ENCODE measurements around the gene CCDC86.
"Not testable (repeated sequence)": the region's sequence is repeated elsewhere in the genome, so short reads cannot be mapped to it uniquely, and the experiment has no call there.

Gene CCDC86

DNA sequence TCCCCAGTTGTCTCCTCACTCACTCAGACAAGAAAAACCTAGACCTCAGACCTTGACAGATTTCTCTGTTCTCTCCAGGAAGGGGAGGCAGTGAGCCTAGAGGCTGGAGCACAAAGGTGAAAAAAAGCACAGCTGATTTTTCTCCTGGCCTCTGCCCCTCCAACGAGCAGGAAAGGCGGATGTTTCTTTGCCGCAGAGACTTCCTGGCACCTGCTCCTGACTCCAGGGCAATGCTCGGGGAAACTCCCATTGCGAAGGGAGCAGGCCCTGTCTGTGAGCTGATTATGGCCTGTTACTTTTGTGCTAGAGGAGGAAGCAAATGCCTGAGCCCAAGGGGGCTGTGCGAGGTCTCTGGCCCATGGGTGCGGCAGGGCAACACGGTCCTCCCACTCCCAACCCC is 31.3 kb upstream of the CCDC86 start:
- H3K27me3 ChIP-seq (ENCODE audit: control insufficient read depth in 1 of 2, insufficient read depth in 2 of 2, low read length in 2 of 2): peaks cover 0 to 3% of the 10 kb centered on the region in 2 donors
- no peak overlapping the region for H3K4me3 ChIP-seq (ENCODE audit: low read length in 2 of 2)
- no peak overlapping the region for H3K27ac ChIP-seq (ENCODE audit: low read length)
- H3K36me3 ChIP-seq (ENCODE audit: control insufficient read depth in 2 of 2, insufficient read depth in 2 of 2, low read length in 2 of 2): no peaks in the 10 kb centered on the region
- H3K4me1 ChIP-seq (ENCODE audit: control insufficient read depth, insufficient read depth, low read length): no peaks in the 10 kb centered on the region
- H3K9ac ChIP-seq (ENCODE audit: low read length in 2 of 2): no peak overlapping the region
- no peaks in the 10 kb centered on the region for H3K9me3 ChIP-seq (ENCODE audit: control insufficient read depth in 2 of 2, low read length in 2 of 2)

DNA sequence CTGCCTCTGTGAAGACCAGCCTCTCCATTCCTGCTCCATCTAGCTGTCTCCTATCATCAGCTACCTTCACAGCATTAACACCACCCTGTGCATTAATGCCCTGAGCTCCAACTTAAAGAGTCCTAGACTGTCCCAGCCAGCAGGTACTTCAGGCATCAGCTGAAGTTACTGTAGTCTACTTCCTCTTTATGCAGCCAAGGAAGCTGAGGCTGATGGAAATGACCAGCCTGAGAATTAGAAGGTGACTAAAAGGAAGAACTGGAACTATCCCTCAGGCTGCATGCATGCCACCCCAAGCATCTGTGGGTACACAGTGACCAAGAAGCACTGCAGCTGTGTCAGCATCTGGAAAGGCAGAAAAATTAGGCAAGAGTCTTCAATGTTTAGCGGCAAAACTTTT is 28.6 kb upstream of the CCDC86 start:
- H3K9ac ChIP-seq (ENCODE audit: low read length in 2 of 2): no peak overlapping the region
- H3K27ac ChIP-seq (ENCODE audit: low read length): no peak overlapping the region
- peaks cover 0 to 3% of the 10 kb centered on the region in 2 donors for H3K27me3 ChIP-seq (ENCODE audit: control insufficient read depth in 1 of 2, insufficient read depth in 2 of 2, low read length in 2 of 2)
- H3K4me1 ChIP-seq (ENCODE audit: control insufficient read depth, insufficient read depth, low read length): no peaks in the 10 kb centered on the region
- H3K4me3 ChIP-seq (ENCODE audit: low read length in 2 of 2): no peak overlapping the region
- no peaks in the 10 kb centered on the region for H3K36me3 ChIP-seq (ENCODE audit: control insufficient read depth in 2 of 2, insufficient read depth in 2 of 2, low read length in 2 of 2)
- peaks cover 3 to 14% of the 10 kb centered on the region in 2 donors for H3K9me3 ChIP-seq (ENCODE audit: control insufficient read depth in 2 of 2, low read length in 2 of 2)

DNA sequence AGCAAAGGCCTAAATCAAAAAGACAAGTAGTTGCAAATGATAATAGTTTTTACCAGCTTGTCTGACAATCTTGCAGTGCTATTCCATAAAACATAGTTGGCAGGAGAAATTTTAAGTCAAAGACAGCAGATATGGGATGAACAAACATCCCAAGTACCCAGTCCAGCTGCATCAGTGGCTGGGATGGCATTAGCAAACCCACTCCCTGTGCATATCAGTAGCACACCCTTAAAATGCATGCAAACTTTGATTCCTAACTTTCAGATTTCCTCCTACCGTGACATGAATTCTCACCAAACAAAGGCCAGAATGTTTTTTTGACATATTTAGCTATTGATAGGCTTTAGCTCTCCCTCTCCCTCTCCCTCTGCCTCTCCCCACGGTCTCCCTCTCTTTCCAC is 27.8 kb upstream of the CCDC86 start:
- Histone ChIP-seq H3K36me3 (ENCODE audit: control insufficient read depth in 2 of 2, insufficient read depth in 2 of 2, low read length in 2 of 2) (no peaks in the 10 kb centered on the region), H3K27me3 (ENCODE audit: control insufficient read depth in 1 of 2, insufficient read depth in 2 of 2, low read length in 2 of 2) (peaks cover 0 to 3% of the 10 kb centered on the region in 2 donors), H3K9ac (ENCODE audit: low read length in 2 of 2) (no peak overlapping the region), H3K27ac (ENCODE audit: low read length) (no peak overlapping the region), H3K4me3 (ENCODE audit: low read length in 2 of 2) (no peak overlapping the region), H3K4me1 (ENCODE audit: control insufficient read depth, insufficient read depth, low read length) (no peaks in the 10 kb centered on the region), H3K9me3 (ENCODE audit: control insufficient read depth in 2 of 2, low read length in 2 of 2) (peaks cover 3 to 14% of the 10 kb centered on the region in 2 donors)

DNA sequence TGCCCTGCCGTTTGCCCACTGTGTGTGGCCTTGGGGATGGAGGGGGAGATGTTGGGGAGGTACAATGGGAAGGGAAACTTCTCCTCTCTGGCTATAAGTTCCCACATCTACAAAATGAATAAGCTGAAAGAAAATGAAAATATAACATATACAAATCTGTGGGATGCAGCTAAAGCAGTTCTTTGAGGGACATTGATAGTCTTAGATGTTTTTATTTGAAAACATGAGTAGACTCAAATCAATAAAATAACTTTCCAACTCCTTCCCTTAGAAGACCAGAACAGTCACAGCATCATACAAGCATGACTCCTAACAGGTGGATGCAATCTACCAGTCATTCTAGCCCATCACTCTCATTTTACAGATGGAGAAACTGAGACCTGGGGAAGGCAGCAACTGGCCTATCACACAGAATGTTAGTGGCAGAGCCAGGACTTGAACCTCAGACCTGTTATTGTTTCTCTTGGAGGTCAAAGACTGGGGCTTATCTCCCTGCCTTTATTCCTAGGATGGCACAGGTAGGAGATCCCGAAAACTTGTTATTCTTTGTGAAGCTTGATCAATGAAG is 25.2 kb upstream of the CCDC86 start:
- H3K36me3 ChIP-seq (ENCODE audit: control insufficient read depth in 2 of 2, insufficient read depth in 2 of 2, low read length in 2 of 2): no peaks in the 10 kb centered on the region
- no peak overlapping the region for H3K27ac ChIP-seq (ENCODE audit: low read length)
- no peak overlapping the region for H3K4me3 ChIP-seq (ENCODE audit: low read length in 2 of 2)
- no peaks in the 10 kb centered on the region for H3K4me1 ChIP-seq (ENCODE audit: control insufficient read depth, insufficient read depth, low read length)
- peaks cover 3 to 14% of the 10 kb centered on the region in 2 donors for H3K9me3 ChIP-seq (ENCODE audit: control insufficient read depth in 2 of 2, low read length in 2 of 2)
- peaks cover 0 to 2% of the 10 kb centered on the region in 2 donors for H3K27me3 ChIP-seq (ENCODE audit: control insufficient read depth in 1 of 2, insufficient read depth in 2 of 2, low read length in 2 of 2)
- no peak overlapping the region for H3K9ac ChIP-seq (ENCODE audit: low read length in 2 of 2)

DNA sequence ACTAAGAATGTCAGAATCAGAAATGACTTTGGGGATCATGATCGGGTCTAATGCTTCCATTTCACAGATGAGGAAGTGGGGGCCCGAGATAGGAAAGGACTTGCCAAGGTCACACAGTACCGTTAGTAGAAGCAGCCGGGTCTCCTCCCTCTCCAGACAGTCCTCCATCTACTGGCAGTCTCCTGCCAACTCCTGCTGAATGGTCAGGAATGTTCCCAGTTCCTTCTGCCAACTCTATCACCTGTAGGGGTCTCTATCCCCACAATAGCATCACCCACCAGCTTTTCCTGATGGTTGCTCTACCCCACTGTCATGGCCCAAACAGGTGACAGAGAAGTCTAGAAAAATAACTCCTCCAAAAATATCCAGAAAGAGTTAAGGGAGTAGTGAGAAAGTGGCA is 23.9 kb upstream of the CCDC86 start:
- peaks cover 0 to 2% of the 10 kb centered on the region in 2 donors for H3K27me3 ChIP-seq (ENCODE audit: control insufficient read depth in 1 of 2, insufficient read depth in 2 of 2, low read length in 2 of 2)
- peaks cover 3 to 14% of the 10 kb centered on the region in 2 donors for H3K9me3 ChIP-seq (ENCODE audit: control insufficient read depth in 2 of 2, low read length in 2 of 2)
- no peaks in the 10 kb centered on the region for H3K4me1 ChIP-seq (ENCODE audit: control insufficient read depth, insufficient read depth, low read length)
- H3K4me3 ChIP-seq (ENCODE audit: low read length in 2 of 2): no peak overlapping the region
- H3K36me3 ChIP-seq (ENCODE audit: control insufficient read depth in 2 of 2, insufficient read depth in 2 of 2, low read length in 2 of 2): no peaks in the 10 kb centered on the region
- H3K27ac ChIP-seq (ENCODE audit: low read length): no peak overlapping the region
- no peak overlapping the region for H3K9ac ChIP-seq (ENCODE audit: low read length in 2 of 2)

DNA sequence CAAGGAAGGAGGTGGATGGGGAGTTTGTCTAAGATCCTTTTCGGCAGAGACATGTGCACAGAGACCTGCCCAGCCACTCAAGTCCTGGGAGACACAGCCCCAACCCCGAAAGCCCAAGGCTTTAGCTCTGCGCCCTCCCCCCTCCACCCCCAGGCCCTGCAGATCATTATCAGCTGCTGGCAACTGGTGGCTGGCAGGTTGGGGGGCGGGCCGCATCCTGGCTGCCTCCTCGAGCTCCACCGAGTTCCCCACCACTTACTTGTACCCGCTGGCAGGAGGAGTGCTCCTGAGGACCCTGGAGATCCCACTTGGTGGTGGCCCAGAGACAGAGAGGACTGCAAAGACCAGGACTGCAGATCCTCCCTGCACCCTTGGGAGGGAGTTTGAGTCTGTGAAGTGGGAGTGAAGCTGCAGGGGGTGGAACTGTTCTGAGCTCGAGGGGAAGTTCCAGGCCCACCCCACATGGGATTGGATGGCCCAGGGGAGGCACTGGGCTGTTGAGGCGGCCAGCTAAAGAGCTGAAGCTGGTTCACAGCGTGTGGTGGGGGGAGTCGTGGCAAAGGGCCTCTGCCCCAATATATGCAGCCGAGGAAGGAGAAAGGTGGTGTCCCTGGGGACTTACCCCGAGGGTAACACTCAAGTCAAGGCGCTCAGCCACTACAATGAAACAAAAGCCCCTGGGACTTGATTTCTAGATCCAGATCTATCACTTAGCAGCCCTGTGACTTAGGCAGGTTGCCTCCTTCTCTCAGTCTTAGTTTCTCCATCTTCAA is 19.9 kb upstream of the CCDC86 start:
- Histone ChIP-seq H3K27ac (ENCODE audit: low read length) (no peak overlapping the region), H3K9me3 (ENCODE audit: control insufficient read depth in 2 of 2, low read length in 2 of 2) (peaks cover 0 to 7% of the 10 kb centered on the region in 2 donors), H3K4me3 (ENCODE audit: low read length in 2 of 2) (no peak overlapping the region), H3K27me3 (ENCODE audit: control insufficient read depth in 1 of 2, insufficient read depth in 2 of 2, low read length in 2 of 2) (no peaks in the 10 kb centered on the region), H3K36me3 (ENCODE audit: control insufficient read depth in 2 of 2, insufficient read depth in 2 of 2, low read length in 2 of 2) (no peaks in the 10 kb centered on the region), H3K9ac (ENCODE audit: low read length in 2 of 2) (no peak overlapping the region), H3K4me1 (ENCODE audit: control insufficient read depth, insufficient read depth, low read length) (no peaks in the 10 kb centered on the region)

DNA sequence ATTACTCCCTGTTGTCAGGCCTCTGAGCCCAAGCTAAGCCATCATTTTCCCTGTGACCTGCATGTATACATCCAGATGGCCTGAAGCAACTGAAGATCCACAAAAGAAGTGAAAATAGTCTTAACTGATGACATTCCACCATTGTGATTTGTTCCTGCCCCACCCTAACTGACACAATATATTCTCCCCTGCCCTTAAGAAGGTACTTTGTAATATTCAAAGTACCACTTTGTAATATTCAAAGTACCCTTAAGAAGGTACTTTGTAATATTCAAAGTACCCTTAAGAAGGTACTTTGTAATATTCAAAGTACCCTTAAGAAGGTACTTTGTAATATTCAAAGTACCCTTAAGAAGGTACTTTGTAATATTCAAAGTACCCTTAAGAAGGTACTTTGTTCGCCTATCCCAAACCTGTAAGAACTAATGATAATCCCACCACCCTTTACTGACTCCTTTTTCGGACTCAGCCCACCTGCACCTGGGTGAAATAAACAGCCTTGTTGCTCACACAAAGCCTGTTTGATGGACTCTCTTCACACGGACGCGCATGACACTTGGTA is 18.1 kb upstream of the CCDC86 start:
- not testable (repeated sequence) for H3K36me3 ChIP-seq (ENCODE audit: control insufficient read depth in 2 of 2, insufficient read depth in 2 of 2, low read length in 2 of 2); H3K9ac ChIP-seq (ENCODE audit: low read length in 2 of 2); H3K27me3 ChIP-seq (ENCODE audit: control insufficient read depth in 1 of 2, insufficient read depth in 2 of 2, low read length in 2 of 2)

DNA sequence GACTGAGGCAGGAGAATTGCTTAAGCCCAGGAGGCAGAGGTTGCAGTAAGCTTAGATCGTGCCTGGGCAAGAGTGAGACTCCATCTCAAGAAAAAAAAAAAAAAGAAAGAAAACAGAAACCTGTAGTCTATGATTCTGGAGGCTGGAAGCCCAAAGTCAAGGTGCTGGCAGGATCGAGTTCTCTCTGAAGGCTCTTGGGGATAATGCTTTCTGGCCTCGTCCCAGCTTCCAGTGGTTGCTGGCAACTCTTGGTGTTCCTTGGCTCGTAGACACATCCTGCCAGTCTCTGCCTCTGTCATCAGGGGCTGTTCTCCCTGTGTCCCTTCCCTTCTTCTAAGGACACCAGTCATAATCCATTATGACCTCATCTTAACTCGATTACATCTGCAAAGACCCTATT is 16.8 kb upstream of the CCDC86 start:
- no peaks in the 10 kb centered on the region for H3K27me3 ChIP-seq (ENCODE audit: control insufficient read depth in 1 of 2, insufficient read depth in 2 of 2, low read length in 2 of 2)
- H3K9me3 ChIP-seq (ENCODE audit: control insufficient read depth in 2 of 2, low read length in 2 of 2): no peaks in the 10 kb centered on the region
- H3K9ac ChIP-seq (ENCODE audit: low read length in 2 of 2): no peak overlapping the region
- no peak overlapping the region for H3K4me3 ChIP-seq (ENCODE audit: low read length in 2 of 2)
- H3K4me1 ChIP-seq (ENCODE audit: control insufficient read depth, insufficient read depth, low read length): no peaks in the 10 kb centered on the region
- H3K36me3 ChIP-seq (ENCODE audit: control insufficient read depth in 2 of 2, insufficient read depth in 2 of 2, low read length in 2 of 2): no peaks in the 10 kb centered on the region
- no peak overlapping the region for H3K27ac ChIP-seq (ENCODE audit: low read length)

More for the DNA sequence above, 18.1 kb upstream of the CCDC86 start:
- not testable (repeated sequence) for H3K27ac ChIP-seq (ENCODE audit: low read length); H3K4me3 ChIP-seq (ENCODE audit: low read length in 2 of 2); H3K9me3 ChIP-seq (ENCODE audit: control insufficient read depth in 2 of 2, low read length in 2 of 2); H3K4me1 ChIP-seq (ENCODE audit: control insufficient read depth, insufficient read depth, low read length)

DNA sequence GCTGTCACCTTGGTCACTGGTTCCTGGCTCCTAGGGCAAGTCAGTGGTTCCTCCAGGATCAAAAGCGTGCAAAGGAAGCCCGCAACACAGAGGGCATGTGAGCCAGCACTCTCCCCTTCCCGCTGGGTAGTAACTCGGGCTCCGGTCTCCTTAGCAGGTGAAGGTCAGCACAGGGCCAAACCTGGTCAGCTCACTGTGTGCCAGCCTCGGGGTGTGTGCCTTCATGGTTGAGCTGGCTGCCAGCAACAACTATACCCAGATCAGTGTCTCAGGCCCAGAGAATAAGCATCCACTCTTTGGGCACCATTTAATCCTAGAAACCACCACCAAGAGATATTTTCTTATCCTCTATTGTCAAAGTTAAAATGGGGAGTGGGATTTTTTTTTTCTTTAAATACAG is 16.1 kb upstream of the CCDC86 start:
- no peaks in the 10 kb centered on the region for H3K27me3 ChIP-seq (ENCODE audit: control insufficient read depth in 1 of 2, insufficient read depth in 2 of 2, low read length in 2 of 2)
- H3K4me3 ChIP-seq (ENCODE audit: low read length in 2 of 2): no peak overlapping the region
- H3K9ac ChIP-seq (ENCODE audit: low read length in 2 of 2): no peak overlapping the region
- H3K27ac ChIP-seq (ENCODE audit: low read length): no peak overlapping the region
- H3K4me1 ChIP-seq (ENCODE audit: control insufficient read depth, insufficient read depth, low read length): no peaks in the 10 kb centered on the region
- no peaks in the 10 kb centered on the region for H3K36me3 ChIP-seq (ENCODE audit: control insufficient read depth in 2 of 2, insufficient read depth in 2 of 2, low read length in 2 of 2)
- no peaks in the 10 kb centered on the region for H3K9me3 ChIP-seq (ENCODE audit: control insufficient read depth in 2 of 2, low read length in 2 of 2)

DNA sequence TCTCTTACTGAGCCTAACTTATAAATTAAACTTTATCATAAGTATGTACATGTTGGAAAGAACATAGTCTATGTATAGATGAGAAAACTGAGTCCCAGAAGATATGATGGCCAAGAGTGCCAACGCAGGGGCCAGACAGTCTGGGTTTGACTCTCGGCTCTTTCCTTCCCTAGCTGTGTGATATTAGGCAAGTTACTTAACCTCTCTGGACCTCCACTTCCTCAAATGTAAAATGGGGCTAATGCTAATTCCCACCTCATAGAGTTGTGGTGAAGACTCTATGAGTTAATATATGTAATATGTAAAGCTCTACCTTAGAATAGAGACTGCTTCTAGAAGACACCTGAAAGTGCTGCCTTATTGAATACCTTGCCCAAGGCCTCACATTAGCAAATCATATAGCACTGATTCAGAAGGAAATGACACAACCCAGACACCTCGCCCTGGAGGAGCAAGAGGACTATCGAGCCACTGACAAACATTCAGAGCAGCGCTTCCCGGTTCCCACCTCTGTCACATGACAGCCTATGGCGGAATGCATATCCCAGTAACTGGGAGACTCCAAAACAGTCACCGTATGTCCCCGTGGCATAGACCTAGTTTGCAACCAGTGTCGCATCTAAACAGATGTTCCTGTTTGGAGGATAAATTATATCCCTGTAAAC is 11.3 kb upstream of the CCDC86 start:
- Histone ChIP-seq H3K9ac (ENCODE audit: low read length in 2 of 2) (no peak overlapping the region), H3K27ac (ENCODE audit: low read length) (no peak overlapping the region), H3K9me3 (ENCODE audit: control insufficient read depth in 2 of 2, low read length in 2 of 2) (no peaks in the 10 kb centered on the region), H3K27me3 (ENCODE audit: control insufficient read depth in 1 of 2, insufficient read depth in 2 of 2, low read length in 2 of 2) (peaks cover 0 to 7% of the 10 kb centered on the region in 2 donors), H3K4me3 (ENCODE audit: low read length in 2 of 2) (peak overlapping the region in 1 of 2 donors; percentile 29), H3K4me1 (ENCODE audit: control insufficient read depth, insufficient read depth, low read length) (peaks cover 3% of the 10 kb centered on the region), H3K36me3 (ENCODE audit: control insufficient read depth in 2 of 2, insufficient read depth in 2 of 2, low read length in 2 of 2) (no peaks in the 10 kb centered on the region)

Data from stomach smooth muscle (tissue), 2 donors.